Esophagus squamous epithelium (tissue), 5 donors: Measurements from ENCODE around the gene NHSL1. TPM values are rescaled to one million over a fixed set of nuclear protein-coding genes. Genes with fewer than 3 reads are reported as not detected.

Experiments used
- DNase-seq: peaks from one replicate; lab custom pipeline; 2025; lab: John Stamatoyannopoulos, UW
- H3K27ac ChIP-seq, 4 donors: fragments of 200-600 bp; sonication (generic); one replicate each; pipeline ENCODE4 v1.5.1; 2016 to 2019; ENCODE audit warnings: mild to moderate bottlenecking in 1 of 4
- H3K27me3 ChIP-seq, 4 donors: fragments of 200-600 bp; sonication (generic); 1 replicate in 3 of 4; 2 replicates in 1 of 4; pipeline versions ENCODE4 v1.5.1 to v1.6.0; 2017 to 2021; ENCODE audit warnings: antibody characterized with exemption in 1 of 4
- H3K36me3 ChIP-seq, 3 donors: fragments of 200-600 bp; sonication (generic); one replicate each; pipeline ENCODE4 v1.5.1; 2016 to 2019
- H3K4me1 ChIP-seq, 3 donors: fragments of 200-600 bp; sonication (generic); one replicate each; pipeline ENCODE4 v1.5.1; 2017 to 2019
- H3K4me3 ChIP-seq, 4 donors: fragments of 200-600 bp; sonication (generic); 1 replicate in 3 of 4; 2 replicates in 1 of 4; pipeline ENCODE4 v1.5.1; 2016 to 2019; ENCODE audit warnings: mild to moderate bottlenecking in 2 of 4, moderate library complexity in 1 of 4
- H3K9me3 ChIP-seq, 3 donors: fragments of 200-600 bp; sonication (generic); one replicate each; pipeline ENCODE4 v1.5.1; 2016 to 2019
- POLR2A ChIP-seq, 4 donors: fragments of 450-650 bp; IDR thresholded peaks; one replicate each; pipeline ENCODE4 v1.6.1; 2017; ENCODE audit warnings: antibody characterized with exemption in 4 of 4, mild to moderate bottlenecking in 4 of 4, moderate library complexity in 3 of 4
- WGBS, 2 donors: methylation state at CpG; one replicate each; pipeline ENCODE4 v1.1.5; 2018; 5-methylcytosine and 5-hydroxymethylcytosine counted together
- intact Hi-C: fragments of 100-400 bp; cut with DNase I; formaldehyde crosslinking; loops from one replicate; pipeline ENCODE4 v1.15.0; 2022
- total RNA-seq, 4 donors: library from RNA; depleted of rRNA; stranded (reverse); fragments of >200 nt; gene quantifications; one replicate each; pipeline ENCODE4 v1.1.0, GENCODE V29; 2016
- TF ChIP-seq, protein P1 (sequence below), 6 experiments: fragments of 450-650 bp in 4 of 6; fragments of 200-600 bp in 2 of 6; sonication (generic) in 2 of 6; IDR thresholded peaks; one replicate each; pipeline ENCODE4 v1.5.1; 2016 to 2019; ENCODE audit warnings: antibody characterized with exemption in 6 of 6, mild to moderate bottlenecking in 4 of 6, moderate library complexity in 4 of 6
- donor health status: DM: yes; HTN: yes; CAD: no.

The NHSL1 gene
- total RNA-seq, 4 donors from 2014 or later = 13.1 to 58.2 (median 32.0) TPM

DNA sequence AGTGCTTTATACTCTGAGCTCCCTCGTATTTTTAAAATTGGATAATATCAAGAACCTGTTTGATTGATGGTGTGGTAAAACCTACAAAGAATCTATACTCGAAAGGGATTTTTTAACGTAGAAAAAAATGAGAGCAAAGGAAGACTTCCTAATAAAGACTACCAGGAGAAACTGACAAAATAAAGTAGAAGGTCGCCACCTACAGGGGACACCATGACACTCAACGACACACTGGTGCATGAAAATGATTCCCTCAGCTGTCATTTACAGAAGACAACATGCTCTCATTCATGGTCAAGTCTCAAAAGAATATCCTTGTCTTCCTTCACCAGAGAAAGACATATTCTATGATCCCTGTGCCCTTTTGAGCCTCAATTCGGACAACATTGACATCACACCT is 10.1 kb upstream of the NHSL1 start:
- Histone ChIP-seq H3K27me3 (no peaks in the 10 kb centered on the region), H3K36me3 (no peaks in the 10 kb centered on the region), H3K9me3 (no peaks in the 10 kb centered on the region), H3K4me3 (no peak overlapping the region), H3K27ac (no peak overlapping the region), H3K4me1 (peaks cover 0 to 19% (median 0%) of the 10 kb centered on the region in 3 donors)
- DNase-seq = no peak
- intact Hi-C loops = loop anchor here (5.0 kb wide), 1 partner anchor 77 kb away; no protein-coding TSS in a partner anchor
- TF ChIP-seq, protein P1, sequence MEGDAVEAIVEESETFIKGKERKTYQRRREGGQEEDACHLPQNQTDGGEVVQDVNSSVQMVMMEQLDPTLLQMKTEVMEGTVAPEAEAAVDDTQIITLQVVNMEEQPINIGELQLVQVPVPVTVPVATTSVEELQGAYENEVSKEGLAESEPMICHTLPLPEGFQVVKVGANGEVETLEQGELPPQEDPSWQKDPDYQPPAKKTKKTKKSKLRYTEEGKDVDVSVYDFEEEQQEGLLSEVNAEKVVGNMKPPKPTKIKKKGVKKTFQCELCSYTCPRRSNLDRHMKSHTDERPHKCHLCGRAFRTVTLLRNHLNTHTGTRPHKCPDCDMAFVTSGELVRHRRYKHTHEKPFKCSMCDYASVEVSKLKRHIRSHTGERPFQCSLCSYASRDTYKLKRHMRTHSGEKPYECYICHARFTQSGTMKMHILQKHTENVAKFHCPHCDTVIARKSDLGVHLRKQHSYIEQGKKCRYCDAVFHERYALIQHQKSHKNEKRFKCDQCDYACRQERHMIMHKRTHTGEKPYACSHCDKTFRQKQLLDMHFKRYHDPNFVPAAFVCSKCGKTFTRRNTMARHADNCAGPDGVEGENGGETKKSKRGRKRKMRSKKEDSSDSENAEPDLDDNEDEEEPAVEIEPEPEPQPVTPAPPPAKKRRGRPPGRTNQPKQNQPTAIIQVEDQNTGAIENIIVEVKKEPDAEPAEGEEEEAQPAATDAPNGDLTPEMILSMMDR (IDR thresholded peaks at IDR 0.05) = peak; percentile 33 to 71 (median 44)
- no peak for TF ChIP-seq POLR2A (IDR thresholded peaks at IDR 0.05)
- WGBS, 2 donors = 18 to 21% methylated on average over 6 of the region's 6 CpGs

DNA sequence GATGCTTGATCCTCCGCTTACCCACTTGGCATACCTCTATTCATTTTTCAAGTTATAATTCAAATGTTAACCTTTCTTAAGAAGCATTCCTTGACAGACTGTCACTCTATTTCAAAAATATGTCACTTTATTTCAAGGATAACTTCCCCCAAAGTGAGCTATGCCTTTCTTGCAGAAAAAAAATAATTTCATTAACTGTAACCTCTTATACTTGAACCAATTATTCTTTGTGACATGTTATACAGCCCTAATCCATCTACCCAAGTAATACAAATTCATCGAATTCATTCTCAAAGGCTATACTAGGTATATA is 9.3 kb upstream of the NHSL1 start:
- H3K4me3 ChIP-seq = no peak overlapping the region
- H3K27me3 ChIP-seq = no peaks in the 10 kb centered on the region
- intact Hi-C loops = loop anchor here (5.0 kb wide), 1 partner anchor 76 kb away; no protein-coding TSS in a partner anchor
- 90 to 91% methylated on average over 2 of the region's 2 CpGs for WGBS, 2 donors
- no peaks in the 10 kb centered on the region for H3K36me3 ChIP-seq
- H3K27ac ChIP-seq = no peak overlapping the region
- no peak for DNase-seq
- TF ChIP-seq, protein P1 (IDR thresholded peaks at IDR 0.05) = no peak
- TF ChIP-seq POLR2A (IDR thresholded peaks at IDR 0.05) = no peak
- H3K4me1 ChIP-seq = peaks cover 0 to 19% (median 0%) of the 10 kb centered on the region in 3 donors
- no peaks in the 10 kb centered on the region for H3K9me3 ChIP-seq

DNA sequence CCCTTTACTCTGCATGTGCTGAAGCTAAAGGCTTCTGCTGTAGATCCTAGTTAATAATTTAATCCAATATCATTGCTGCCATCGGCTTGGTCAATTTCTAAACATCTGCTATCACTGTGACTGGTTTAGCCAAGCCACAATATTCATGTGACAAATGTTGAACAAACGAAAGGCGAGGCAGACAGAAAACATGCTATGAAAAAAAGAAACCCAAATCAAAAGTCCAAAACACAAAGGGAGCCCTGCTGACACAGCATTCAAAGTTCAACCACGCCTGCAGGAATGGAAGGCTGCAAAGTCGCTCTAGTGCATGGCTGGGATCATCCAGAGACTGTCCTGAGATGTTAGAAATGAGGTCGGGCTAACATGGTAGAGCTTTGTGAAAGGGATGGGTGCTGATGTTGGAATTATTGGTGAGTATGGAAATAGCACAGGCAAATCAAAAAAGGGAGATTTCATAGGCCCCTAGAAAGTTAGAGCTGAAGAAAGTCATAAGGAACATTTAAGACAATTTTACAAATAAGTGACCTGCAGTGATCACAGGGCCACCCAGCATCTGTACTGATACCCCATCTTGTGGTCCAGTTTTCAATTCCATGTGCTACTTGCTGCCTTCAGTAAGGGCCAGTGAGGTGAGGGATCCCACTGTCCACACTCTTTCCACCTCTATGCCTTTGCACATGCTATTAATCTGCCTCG is 8.8 kb upstream of the NHSL1 start:
- Histone ChIP-seq H3K4me1 (peaks cover 0 to 19% (median 0%) of the 10 kb centered on the region in 3 donors), H3K4me3 (no peak overlapping the region), H3K9me3 (no peaks in the 10 kb centered on the region), H3K36me3 (no peaks in the 10 kb centered on the region), H3K27ac (no peak overlapping the region), H3K27me3 (no peaks in the 10 kb centered on the region)
- intact Hi-C loops = loop anchor here (5.0 kb wide), 1 partner anchor 76 kb away; no protein-coding TSS in a partner anchor
- WGBS, 2 donors = 76 to 80% methylated on average over 7 of the region's 7 CpGs
- no peak for DNase-seq
- no peak for TF ChIP-seq POLR2A (IDR thresholded peaks at IDR 0.05)

DNA sequence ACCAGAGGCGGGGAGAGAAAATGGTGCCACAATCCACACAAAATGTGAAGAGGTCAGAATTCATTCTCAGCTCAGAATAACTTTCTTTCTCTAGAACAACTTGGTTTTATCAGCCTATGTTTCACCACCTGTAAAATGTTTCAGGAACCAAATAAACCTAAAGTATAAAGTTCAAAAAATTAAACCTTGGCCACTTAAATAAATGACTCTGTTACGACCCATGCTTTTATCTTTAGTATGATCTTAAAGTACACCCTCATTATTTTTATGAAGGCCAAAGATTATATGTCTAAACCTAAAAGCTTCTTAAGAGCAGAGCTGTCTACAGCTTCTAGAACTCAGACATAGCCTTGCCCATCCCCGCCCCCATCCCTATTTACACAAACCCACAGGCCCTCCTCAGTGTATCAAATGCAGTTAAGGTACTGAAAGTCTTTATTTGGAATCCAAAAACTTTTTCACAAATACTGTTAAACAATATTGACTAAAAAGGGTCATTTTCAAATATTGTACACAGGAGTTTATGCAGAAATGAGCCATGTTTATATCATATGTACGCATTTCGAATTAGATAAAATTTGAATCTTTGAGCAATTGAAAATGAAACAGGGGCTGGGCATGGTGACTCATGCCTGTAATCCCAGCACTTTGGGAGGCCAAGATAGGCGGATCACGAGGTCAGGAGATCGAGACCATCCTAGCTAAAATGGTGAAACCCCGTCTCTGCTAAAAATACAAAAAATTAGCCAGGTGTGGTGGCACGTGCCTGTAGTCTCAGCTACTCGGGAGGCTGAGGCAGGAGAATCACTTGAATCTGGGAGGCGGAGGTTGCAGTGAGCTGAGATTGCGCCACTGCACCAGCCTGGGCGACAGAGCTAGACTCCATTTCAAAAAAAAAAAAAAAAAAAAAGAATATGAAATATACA is 5.7 kb upstream of the NHSL1 start:
- no peak for DNase-seq
- Histone ChIP-seq H3K9me3 (no peaks in the 10 kb centered on the region), H3K36me3 (no peaks in the 10 kb centered on the region), H3K27me3 (no peaks in the 10 kb centered on the region), H3K4me3 (no peak overlapping the region), H3K27ac (no peak overlapping the region), H3K4me1 (peaks cover 0 to 21% (median 0%) of the 10 kb centered on the region in 3 donors)
- no peak for TF ChIP-seq POLR2A (IDR thresholded peaks at IDR 0.05)
- TF ChIP-seq, protein P1 (IDR thresholded peaks at IDR 0.05) = no peak
- intact Hi-C loops = loop anchor here (5.0 kb wide), 1 partner anchor 73 kb away; no protein-coding TSS in a partner anchor
- WGBS, 2 donors = 80 to 88% methylated on average over 14 of the region's 14 CpGs

DNA sequence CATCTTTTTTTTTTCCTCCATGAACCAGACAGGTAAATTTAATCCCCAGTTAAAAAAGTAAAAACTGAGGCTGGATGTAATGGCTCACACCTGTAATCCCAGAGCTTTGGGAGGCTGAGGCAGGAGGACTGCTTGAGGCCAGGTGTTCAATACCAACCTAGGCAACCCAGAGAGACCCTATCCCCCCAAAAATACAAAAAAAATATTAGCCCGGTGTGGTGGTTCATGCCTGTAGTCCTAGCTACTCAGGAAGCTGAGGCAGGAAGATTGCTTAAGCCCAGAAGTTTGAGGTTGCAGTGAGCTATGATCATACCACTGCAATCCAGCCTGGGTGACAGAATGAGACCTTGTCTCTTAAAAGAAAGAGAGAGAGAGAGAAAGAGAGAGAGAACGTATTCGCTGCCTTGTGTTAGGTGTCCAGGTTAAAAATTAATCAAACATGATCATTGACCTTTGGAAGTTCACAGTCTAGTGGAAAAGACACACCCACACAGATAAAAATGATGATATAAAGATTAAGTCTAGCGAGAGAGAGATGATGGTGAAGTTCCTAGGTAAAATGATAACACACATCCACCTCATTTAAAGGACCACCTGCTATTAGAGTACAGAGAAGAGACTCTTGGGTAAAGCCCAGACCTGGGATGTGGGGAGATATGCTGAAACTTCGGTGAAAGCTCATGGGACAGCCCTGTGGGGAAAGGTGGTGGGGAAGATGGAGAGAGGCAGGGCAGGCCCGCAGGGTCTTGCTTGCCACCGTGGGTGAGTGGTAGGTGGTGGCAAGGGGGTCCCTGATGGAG is 4.8 kb upstream of the NHSL1 start:
- TF ChIP-seq, protein P1 (IDR thresholded peaks at IDR 0.05) = no peak
- no peak for TF ChIP-seq POLR2A (IDR thresholded peaks at IDR 0.05)
- H3K36me3 ChIP-seq = no peaks in the 10 kb centered on the region
- intact Hi-C loops = no loop called here
- no peaks in the 10 kb centered on the region for H3K27me3 ChIP-seq
- no peak overlapping the region for H3K4me3 ChIP-seq
- H3K4me1 ChIP-seq = peaks cover 0 to 26% (median 5%) of the 10 kb centered on the region in 3 donors
- H3K9me3 ChIP-seq = no peaks in the 10 kb centered on the region
- 79 to 85% methylated on average over 7 of the region's 7 CpGs for WGBS, 2 donors
- no peak for DNase-seq
- H3K27ac ChIP-seq = no peak overlapping the region
